Fibroblast of lung (primary cell): Measurements from ENCODE around the gene SURF4. TPM values are rescaled to one million over a fixed set of nuclear protein-coding genes. Genes with fewer than 3 reads are reported as not detected.

Source experiments
- DNase-seq, 2 donors: peaks; one replicate each; pipeline versions ENCODE4 v3.0.0 to v3.0.0-alpha.2; 2010; ENCODE audit warnings: low read depth in 2 of 2
- H2AFZ ChIP-seq: 2 replicates; pipeline ENCODE4 v1.5.1; 2012; ENCODE audit warnings: low read length, control low read depth, inconsistent platforms
- H3K27ac ChIP-seq: 2 replicates; pipeline ENCODE4 v1.5.1; 2011; ENCODE audit warnings: low read length, control low read depth; ENCODE audit not compliant: insufficient read depth
- H3K27me3 ChIP-seq: 2 replicates; pipeline ENCODE4 v1.5.1; 2011; ENCODE audit warnings: mild to moderate bottlenecking, low read length; ENCODE audit not compliant: control insufficient read depth, insufficient read depth
- H3K36me3 ChIP-seq: 2 replicates; pipeline ENCODE4 v1.5.1; 2011; ENCODE audit warnings: low read length; ENCODE audit not compliant: control insufficient read depth, insufficient read depth
- H3K4me1 ChIP-seq: 2 replicates; pipeline ENCODE4 v1.5.1; 2011; ENCODE audit warnings: low read length; ENCODE audit not compliant: control insufficient read depth, insufficient read depth; ENCODE audit errors: extremely low read depth
- H3K4me2 ChIP-seq: 2 replicates; pipeline ENCODE4 v1.5.1; 2011; ENCODE audit warnings: low read length, control low read depth; ENCODE audit not compliant: insufficient read depth; ENCODE audit errors: extremely low read depth
- H3K4me3 ChIP-seq, 4 experiments: fragments of 200-600 bp in 1 of 4; sonication (generic) in 1 of 4; replicated peaks in 1 of 4; 2 replicates each; pipeline ENCODE4 v1.5.1; 2011 to 2016; ENCODE audit warnings: low read length in 4 of 4, low read depth in 3 of 4, mild to moderate bottlenecking in 3 of 4, control low read depth in 2 of 4, inconsistent platforms in 1 of 4, mixed read lengths in 1 of 4; ENCODE audit not compliant: insufficient read depth in 1 of 4; ENCODE audit errors: control extremely low read depth in 1 of 4
- H3K79me2 ChIP-seq: 2 replicates; pipeline ENCODE4 v1.5.1; 2012; ENCODE audit warnings: mild to moderate bottlenecking, low read length, inconsistent platforms; ENCODE audit not compliant: control insufficient read depth, insufficient read depth
- H3K9ac ChIP-seq: 2 replicates; pipeline ENCODE4 v1.5.1; 2011; ENCODE audit warnings: mild to moderate bottlenecking, low read length, control low read depth; ENCODE audit not compliant: insufficient read depth
- H3K9me3 ChIP-seq: 2 replicates; pipeline ENCODE4 v1.5.1; 2012; ENCODE audit warnings: low read depth, low read length; ENCODE audit not compliant: control insufficient read depth, insufficient read depth
- H4K20me1 ChIP-seq: 2 replicates; pipeline ENCODE4 v1.5.1; 2011; ENCODE audit warnings: low read length; ENCODE audit not compliant: control insufficient read depth, insufficient read depth; ENCODE audit errors: extremely low read depth
- EZH2 ChIP-seq: IDR thresholded peaks from 2 replicates; pipeline ENCODE4 v1.5.1; 2012; ENCODE audit warnings: low read length, control low read depth, mild to moderate bottlenecking; ENCODE audit errors: missing control alignments
- polyA plus RNA-seq, 2 donors: library from polyadenylated mRNA; depleted of rRNA in 1 of 2; stranded (reverse) in 1 of 2; unstranded in 1 of 2; fragments of >200 nt; gene quantifications; 2 replicates each; pipeline ENCODE4 v1.2.1, GENCODE V29; 2011 to 2012; ENCODE audit warnings: missing spikeins in 1 of 2
- total RNA-seq: library from RNA; depleted of rRNA; stranded (reverse); fragments of >200 nt; gene quantifications from 2 replicates; pipeline ENCODE4 v1.2.1, GENCODE V29; 2014
- TF ChIP-seq, protein P1 (sequence below), 2 donors: IDR thresholded peaks in 1 of 2; conservative IDR thresholded peaks in 1 of 2; 1 replicate in 1 of 2; 2 replicates in 1 of 2; pipeline ENCODE4 v1.5.1; 2011 to 2012; ENCODE audit warnings: low read length in 2 of 2, control low read depth in 1 of 2, inconsistent platforms in 1 of 2, low read depth in 1 of 2, mild to moderate bottlenecking in 1 of 2

SURF4 gene
- total and polyA plus RNA-seq, 2 donors (not counting 1 experiment from before 2014, with no cell fraction given) = 338 to 358 TPM

DNA sequence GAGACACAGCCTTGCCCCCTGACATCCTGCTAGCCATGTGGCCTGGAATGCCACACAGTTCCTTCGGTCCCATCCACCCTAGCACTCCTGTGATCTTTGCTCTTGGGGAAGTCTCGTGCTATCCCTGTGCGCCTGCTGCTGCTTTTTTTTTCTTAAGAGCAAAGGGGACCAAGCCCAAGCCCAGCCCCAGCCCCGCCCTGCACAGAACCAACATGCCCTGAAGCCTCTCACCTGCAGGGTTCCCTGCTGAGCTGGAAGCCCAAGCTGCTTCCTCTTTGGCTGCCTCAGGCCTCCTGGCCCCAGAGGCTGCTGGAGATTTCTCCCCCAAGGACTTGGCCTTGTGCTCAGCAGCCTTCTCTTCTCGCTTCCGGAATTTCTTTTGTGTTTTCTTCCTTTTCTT is 41.7 kb downstream of the SURF4 start:
- no peak for DNase-seq
- Histone ChIP-seq H4K20me1 (no peaks in the 10 kb centered on the region), H3K79me2 (peaks cover 13% of the 10 kb centered on the region), H3K4me3 (no peak overlapping the region), H3K9me3 (no peaks in the 10 kb centered on the region), H3K4me2 (no peak overlapping the region), H3K36me3 (peaks cover 24% of the 10 kb centered on the region), H3K4me1 (peaks cover 2% of the 10 kb centered on the region), H3K27ac (no peak overlapping the region), H3K9ac (no peak overlapping the region), H2AFZ (no peak overlapping the region), H3K27me3 (no peaks in the 10 kb centered on the region)
- TF ChIP-seq EZH2 = no peak

DNA sequence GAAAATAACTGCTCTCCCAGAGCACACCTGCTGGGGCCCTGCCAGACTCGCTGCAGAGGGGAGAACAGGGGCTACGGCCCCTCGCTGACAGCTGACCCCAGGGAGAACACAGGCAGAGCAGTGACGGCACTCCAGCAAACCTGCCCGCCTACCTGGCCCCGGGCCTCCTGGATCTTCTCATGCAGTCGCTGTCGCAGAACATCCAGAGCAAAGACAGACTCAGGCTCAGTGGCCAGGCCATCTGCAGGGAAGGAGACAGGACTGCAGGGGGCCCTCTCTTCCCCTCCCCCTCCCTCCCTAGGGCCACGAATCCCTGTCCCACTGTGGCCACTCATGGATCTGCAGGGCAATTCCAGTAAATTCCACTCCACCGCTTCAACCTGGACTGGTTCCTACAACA is 42.3 kb downstream of the SURF4 start:
- Histone ChIP-seq H3K4me1 (peaks cover 2% of the 10 kb centered on the region), H3K9me3 (no peaks in the 10 kb centered on the region), H3K4me2 (no peak overlapping the region), H3K27ac (no peak overlapping the region), H3K4me3 (no peak overlapping the region), H4K20me1 (no peaks in the 10 kb centered on the region), H2AFZ (no peak overlapping the region), H3K9ac (no peak overlapping the region), H3K36me3 (peaks cover 24% of the 10 kb centered on the region), H3K27me3 (no peaks in the 10 kb centered on the region), H3K79me2 (peaks cover 13% of the 10 kb centered on the region)
- no peak for DNase-seq
- TF ChIP-seq EZH2 = no peak
- TF ChIP-seq, protein P1, sequence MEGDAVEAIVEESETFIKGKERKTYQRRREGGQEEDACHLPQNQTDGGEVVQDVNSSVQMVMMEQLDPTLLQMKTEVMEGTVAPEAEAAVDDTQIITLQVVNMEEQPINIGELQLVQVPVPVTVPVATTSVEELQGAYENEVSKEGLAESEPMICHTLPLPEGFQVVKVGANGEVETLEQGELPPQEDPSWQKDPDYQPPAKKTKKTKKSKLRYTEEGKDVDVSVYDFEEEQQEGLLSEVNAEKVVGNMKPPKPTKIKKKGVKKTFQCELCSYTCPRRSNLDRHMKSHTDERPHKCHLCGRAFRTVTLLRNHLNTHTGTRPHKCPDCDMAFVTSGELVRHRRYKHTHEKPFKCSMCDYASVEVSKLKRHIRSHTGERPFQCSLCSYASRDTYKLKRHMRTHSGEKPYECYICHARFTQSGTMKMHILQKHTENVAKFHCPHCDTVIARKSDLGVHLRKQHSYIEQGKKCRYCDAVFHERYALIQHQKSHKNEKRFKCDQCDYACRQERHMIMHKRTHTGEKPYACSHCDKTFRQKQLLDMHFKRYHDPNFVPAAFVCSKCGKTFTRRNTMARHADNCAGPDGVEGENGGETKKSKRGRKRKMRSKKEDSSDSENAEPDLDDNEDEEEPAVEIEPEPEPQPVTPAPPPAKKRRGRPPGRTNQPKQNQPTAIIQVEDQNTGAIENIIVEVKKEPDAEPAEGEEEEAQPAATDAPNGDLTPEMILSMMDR (conservative IDR thresholded peaks at IDR 0.05 in 1 of 2, IDR thresholded peaks at IDR 0.05 in 1 of 2; ENCODE audit: low read depth in 1 of 2, low read length in 2 of 2) = no peak

DNA sequence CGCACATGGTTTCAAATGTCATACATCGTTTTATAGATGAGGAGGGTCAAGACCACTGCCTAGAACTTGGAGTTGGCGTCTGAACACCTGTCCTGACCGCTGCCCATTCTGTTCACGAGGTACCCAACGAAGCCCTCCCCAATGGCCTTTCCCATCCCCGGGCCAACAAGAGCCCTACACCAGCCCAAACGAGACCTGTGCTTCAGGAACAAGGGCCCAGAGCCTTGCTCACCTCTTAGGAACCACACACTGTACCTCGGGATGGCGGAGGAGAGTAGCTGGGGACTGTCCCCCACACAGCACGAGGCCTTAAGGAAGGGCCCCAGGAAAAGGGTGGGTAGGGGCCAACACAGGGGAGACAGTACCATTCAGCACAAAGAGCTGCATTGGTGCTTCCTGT is 42.8 kb downstream of the SURF4 start:
- H3K36me3 ChIP-seq = peaks cover 24% of the 10 kb centered on the region
- H3K27me3 ChIP-seq = no peaks in the 10 kb centered on the region
- H3K4me3 ChIP-seq = no peak overlapping the region
- H4K20me1 ChIP-seq = no peaks in the 10 kb centered on the region
- H3K79me2 ChIP-seq = peaks cover 13% of the 10 kb centered on the region
- TF ChIP-seq, protein P1 (conservative IDR thresholded peaks at IDR 0.05 in 1 of 2, IDR thresholded peaks at IDR 0.05 in 1 of 2; ENCODE audit: low read depth in 1 of 2, low read length in 2 of 2) = no peak
- TF ChIP-seq EZH2 = no peak
- H3K4me2 ChIP-seq = no peak overlapping the region
- peaks cover 2% of the 10 kb centered on the region for H3K4me1 ChIP-seq
- DNase-seq = no peak
- no peak overlapping the region for H3K27ac ChIP-seq
- H2AFZ ChIP-seq = no peak overlapping the region
- no peak overlapping the region for H3K9ac ChIP-seq
- H3K9me3 ChIP-seq = no peaks in the 10 kb centered on the region
